ENCODE data around the gene ELN. TPM values are rescaled to one million over a fixed set of nuclear protein-coding genes. Genes with fewer than 3 reads are reported as not detected.

The ELN gene
- total and polyA plus RNA-seq, 11 donors: 17.4 to 81.1 (median 42.8) TPM

DNA sequence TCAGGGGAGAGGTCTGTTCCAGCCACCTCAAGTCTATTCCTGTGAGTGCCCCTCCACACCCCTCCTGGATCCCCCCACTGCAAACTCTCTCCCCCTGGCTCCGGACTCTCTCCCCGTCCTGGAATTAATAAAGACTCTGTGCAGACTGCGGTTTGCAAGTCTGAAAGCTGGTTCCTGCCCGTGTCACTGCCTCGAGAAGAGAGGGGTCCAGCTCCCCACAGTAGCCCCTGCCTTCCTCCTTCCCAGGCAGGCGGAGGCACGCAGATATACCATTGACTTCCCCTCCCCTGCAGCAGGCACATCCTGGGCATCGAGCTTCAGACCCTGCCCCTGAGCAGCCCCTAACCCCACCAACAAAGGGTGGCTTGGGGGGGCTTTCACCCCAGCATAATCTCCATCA lies 2.2 kb upstream of the ELN start:
- ATAC-seq (no peak), DNase-seq (no peak)
- no peaks in the 10 kb centered on the region for H3K36me3 ChIP-seq
- H3K9me3 ChIP-seq: no peaks in the 10 kb centered on the region
- intact Hi-C loops (cut with DNase I): loop anchor here in 9 of 10 donors (1.0 to 10.0 kb wide), 7 partner anchors 38 to 159 kb away; no protein-coding TSS in a partner anchor
- WGBS, 4 donors: 68 to 91% (median 83%) methylated on average over 8 of the region's 8 CpGs
- H3K4me1 ChIP-seq: peaks cover 0 to 60% (median 36%) of the 10 kb centered on the region in 12 donors
- H3K27me3 ChIP-seq: peaks cover 0 to 46% (median 5%) of the 10 kb centered on the region in 9 donors
- TF ChIP-seq POLR2A (IDR thresholded peaks at IDR 0.05): no peak
- TF ChIP-seq, protein P1, sequence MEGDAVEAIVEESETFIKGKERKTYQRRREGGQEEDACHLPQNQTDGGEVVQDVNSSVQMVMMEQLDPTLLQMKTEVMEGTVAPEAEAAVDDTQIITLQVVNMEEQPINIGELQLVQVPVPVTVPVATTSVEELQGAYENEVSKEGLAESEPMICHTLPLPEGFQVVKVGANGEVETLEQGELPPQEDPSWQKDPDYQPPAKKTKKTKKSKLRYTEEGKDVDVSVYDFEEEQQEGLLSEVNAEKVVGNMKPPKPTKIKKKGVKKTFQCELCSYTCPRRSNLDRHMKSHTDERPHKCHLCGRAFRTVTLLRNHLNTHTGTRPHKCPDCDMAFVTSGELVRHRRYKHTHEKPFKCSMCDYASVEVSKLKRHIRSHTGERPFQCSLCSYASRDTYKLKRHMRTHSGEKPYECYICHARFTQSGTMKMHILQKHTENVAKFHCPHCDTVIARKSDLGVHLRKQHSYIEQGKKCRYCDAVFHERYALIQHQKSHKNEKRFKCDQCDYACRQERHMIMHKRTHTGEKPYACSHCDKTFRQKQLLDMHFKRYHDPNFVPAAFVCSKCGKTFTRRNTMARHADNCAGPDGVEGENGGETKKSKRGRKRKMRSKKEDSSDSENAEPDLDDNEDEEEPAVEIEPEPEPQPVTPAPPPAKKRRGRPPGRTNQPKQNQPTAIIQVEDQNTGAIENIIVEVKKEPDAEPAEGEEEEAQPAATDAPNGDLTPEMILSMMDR (IDR thresholded peaks at IDR 0.05): no peak
- no peak overlapping the region for H3K4me3 ChIP-seq
- H3K27ac ChIP-seq: no peak overlapping the region

DNA sequence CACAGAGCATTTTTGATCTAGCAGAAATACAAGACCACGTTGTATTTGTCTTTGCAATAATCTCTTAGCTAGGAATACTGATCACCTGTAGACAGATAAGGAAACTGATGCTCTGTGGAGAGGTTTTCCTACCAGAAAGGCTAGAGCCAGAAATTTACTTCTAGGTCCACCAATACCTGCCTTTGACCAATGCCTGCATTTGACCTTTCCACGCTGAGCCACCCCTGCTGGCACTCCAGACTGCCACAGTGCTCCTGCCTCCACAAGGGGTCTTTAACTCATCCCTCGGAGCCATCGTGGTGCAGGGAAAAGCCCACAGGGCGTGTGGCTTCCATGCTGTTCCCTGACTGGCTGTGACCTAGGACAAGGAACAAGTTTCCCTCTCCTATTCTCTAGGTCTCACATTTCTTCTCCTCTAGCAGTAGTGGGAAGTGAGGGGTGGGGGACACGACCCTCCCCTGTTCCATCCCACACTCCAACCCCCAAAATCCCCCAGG lies 1.5 kb upstream of the ELN start:
- intact Hi-C loops (cut with DNase I): loop anchor here in 9 of 10 donors (1.0 to 10.0 kb wide), 7 partner anchors 39 to 160 kb away; no protein-coding TSS in a partner anchor
- no peaks in the 10 kb centered on the region for H3K36me3 ChIP-seq
- H3K9me3 ChIP-seq: no peaks in the 10 kb centered on the region
- H3K4me3 ChIP-seq: peak overlapping the region in 1 of 12 donors; percentile 65
- ATAC-seq (no peak), DNase-seq (no peak)
- WGBS, 4 donors: 16 to 30% (median 28%) methylated on average over 5 to 6 of the region's 6 CpGs
- peak overlapping the region in 6 of 12 donors; percentile 70 to 91 (median 80) for H3K27ac ChIP-seq
- TF ChIP-seq POLR2A (IDR thresholded peaks at IDR 0.05): no peak
- H3K27me3 ChIP-seq: peaks cover 0 to 51% (median 3%) of the 10 kb centered on the region in 9 donors
- peaks cover 0 to 68% (median 36%) of the 10 kb centered on the region in 12 donors for H3K4me1 ChIP-seq

GRCh38 chr7:74026903-74027682 lies 880 bp upstream of the ELN start:
- Histone ChIP-seq H3K4me3 (peak overlapping the region in 9 of 12 donors; percentile 50 to 83 (median 65)), H3K36me3 (no peaks in the 10 kb centered on the region), H3K9me3 (no peaks in the 10 kb centered on the region), H3K4me1 (peaks cover 0 to 69% (median 36%) of the 10 kb centered on the region in 12 donors), H3K27ac (peak overlapping the region in 11 of 12 donors; percentile 57 to 91 (median 82)), H3K27me3 (peaks cover 0 to 51% (median 0%) of the 10 kb centered on the region in 9 donors)
- 19 to 32% (median 23%) methylated on average over 15 to 18 of the region's 18 CpGs for WGBS, 4 donors
- no peak for TF ChIP-seq POLR2A (IDR thresholded peaks at IDR 0.05)
- TF ChIP-seq, protein P1 (IDR thresholded peaks at IDR 0.05): peak; percentile 85 to 96 (median 93)
- intact Hi-C loops (cut with DNase I): loop anchor here (1.0 to 10.0 kb wide), 7 partner anchors 40 to 161 kb away; no protein-coding TSS in a partner anchor
- peak; percentile 81 to 91 (median 84) for DNase-seq
- peak; percentile 43 to 73 (median 67) for ATAC-seq

- Histone ChIP-seq H3K27ac (peak overlapping the region; percentile 20 to 91 (median 78)), H3K4me1 (peaks cover 1 to 70% (median 29%) of the 10 kb centered on the region in 12 donors), H3K9me3 (no peaks in the 10 kb centered on the region), H3K27me3 (peaks cover 0 to 54% (median 0%) of the 10 kb centered on the region in 9 donors), H3K4me3 (peak overlapping the region; percentile 20 to 83 (median 60)), H3K36me3 (no peaks in the 10 kb centered on the region)
- intact Hi-C loops (cut with DNase I): loop anchor here in 7 of 10 donors (5.0 to 10.0 kb wide), 5 partner anchors 41 to 161 kb away; no protein-coding TSS in a partner anchor
- 28 to 42% (median 38%) methylated on average over 5 to 13 of the region's 13 CpGs for WGBS, 4 donors
- TF ChIP-seq POLR2A (IDR thresholded peaks at IDR 0.05): no peak
- TF ChIP-seq, protein P1 (IDR thresholded peaks at IDR 0.05): no peak
- ATAC-seq: no peak
- peak in 1 of 5 donors; percentile 26 for DNase-seq
Observed at GRCh38 chr7:74028321-74028838, 407 bp downstream of the ELN start.
